A549 (cell line): ENCODE results near the gene POLR3B.

Experiments
- CHD4 ChIP-seq: fragments of 200-600 bp; sonication (generic); IDR thresholded peaks from 2 replicates; pipeline ENCODE4 v1.6.1; 2016; ENCODE audit warnings: antibody characterized with exemption, mild to moderate bottlenecking, borderline replicate concordance
- EP300 ChIP-seq, 2 experiments: fragments of >200 bp; sonication (Bioruptor Twin); formaldehyde crosslinking; IDR thresholded peaks; 2 replicates in 1 of 2; 3 replicates in 1 of 2; pipeline ENCODE4 v1.6.1; 2016 to 2017
- JUN ChIP-seq, 2 experiments: fragments of >200 bp; sonication (Bioruptor Twin); formaldehyde crosslinking; IDR thresholded peaks; 2 replicates in 1 of 2; 3 replicates in 1 of 2; pipeline ENCODE4 v1.6.1; 2016 to 2017
- JUNB ChIP-seq: fragments of >200 bp; sonication (Bioruptor Twin); formaldehyde crosslinking; IDR thresholded peaks from 2 replicates; pipeline ENCODE4 v1.6.1; 2016
- MYC ChIP-seq: IDR thresholded peaks from 2 replicates; pipeline ENCODE4 v1.6.1; 2012; ENCODE audit warnings: mild to moderate bottlenecking, inconsistent platforms, low read length, improper control_type of control experiment, borderline replicate concordance
- POLR2A ChIP-seq: IDR thresholded peaks from 2 replicates; pipeline ENCODE4 v1.6.1; 2012; ENCODE audit warnings: mild to moderate bottlenecking, low read length
- POLR2AphosphoS2 ChIP-seq: conservative IDR thresholded peaks from 2 replicates; pipeline ENCODE4 v1.6.1; 2012; ENCODE audit warnings: low read length, improper control_type of control experiment, inconsistent platforms
- RAD21 ChIP-seq, 2 experiments: fragments of >200 bp in 1 of 2; sonication (Bioruptor Twin) in 1 of 2; formaldehyde crosslinking in 1 of 2; IDR thresholded peaks in 1 of 2; conservative IDR thresholded peaks in 1 of 2; 2 replicates in 1 of 2; 3 replicates in 1 of 2; pipeline ENCODE4 v1.6.1; 2012 to 2018; ENCODE audit warnings: inconsistent platforms in 1 of 2
- ZC3H11A ChIP-seq: fragments of 450-650 bp; IDR thresholded peaks from 2 replicates; pipeline ENCODE4 v1.6.1; 2014; ENCODE audit warnings: antibody characterized with exemption, mild to moderate bottlenecking
- TF ChIP-seq, protein P1 (sequence below): fragments of 200-600 bp; sonication (generic); IDR thresholded peaks from 2 replicates; pipeline ENCODE4 v1.6.1; 2016; ENCODE audit warnings: antibody characterized with exemption, mild to moderate bottlenecking, moderate library complexity
- TF ChIP-seq, protein P2 (sequence below): fragments of >200 bp; sonication (Bioruptor Twin); formaldehyde crosslinking; IDR thresholded peaks from 3 replicates; pipeline ENCODE4 v1.5.1; 2016
- TF ChIP-seq, protein P3 (sequence below): fragments of 450-650 bp; IDR thresholded peaks from 2 replicates; pipeline ENCODE4 v1.6.1; 2014; ENCODE audit warnings: antibody characterized with exemption

DNA sequence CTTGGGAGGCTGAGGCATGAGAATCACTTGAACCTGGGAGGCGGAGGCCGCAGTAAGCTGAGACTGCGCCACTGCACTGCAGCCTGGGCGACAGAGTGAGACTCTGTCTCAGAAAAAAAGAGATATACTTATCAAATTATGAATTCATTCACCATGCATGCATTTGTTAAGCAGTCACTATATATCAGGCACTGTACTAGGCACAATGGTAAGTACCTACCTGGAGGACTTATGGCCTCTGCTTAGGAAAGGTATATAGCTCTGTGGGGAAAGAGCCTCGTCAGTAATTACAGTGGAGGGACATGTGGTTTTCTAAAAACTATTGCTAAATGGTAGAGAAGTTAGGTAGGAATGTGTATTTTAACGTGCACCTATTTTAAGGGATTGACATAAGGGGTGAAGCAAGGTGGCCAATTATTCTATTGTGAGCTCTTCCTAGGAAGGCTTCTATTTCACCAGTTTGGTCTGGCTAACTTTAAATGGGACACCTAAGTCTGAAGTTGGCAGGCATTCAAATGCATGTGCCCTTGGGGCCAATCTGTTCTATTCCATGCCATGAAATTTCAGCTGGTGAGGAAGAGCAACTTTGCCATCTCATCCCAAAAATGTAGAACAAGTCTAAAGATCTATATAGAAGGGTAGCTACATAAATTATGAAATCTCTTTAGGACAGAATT, 40.0 kb upstream of the POLR3B start:
- TF ChIP-seq, protein P1, sequence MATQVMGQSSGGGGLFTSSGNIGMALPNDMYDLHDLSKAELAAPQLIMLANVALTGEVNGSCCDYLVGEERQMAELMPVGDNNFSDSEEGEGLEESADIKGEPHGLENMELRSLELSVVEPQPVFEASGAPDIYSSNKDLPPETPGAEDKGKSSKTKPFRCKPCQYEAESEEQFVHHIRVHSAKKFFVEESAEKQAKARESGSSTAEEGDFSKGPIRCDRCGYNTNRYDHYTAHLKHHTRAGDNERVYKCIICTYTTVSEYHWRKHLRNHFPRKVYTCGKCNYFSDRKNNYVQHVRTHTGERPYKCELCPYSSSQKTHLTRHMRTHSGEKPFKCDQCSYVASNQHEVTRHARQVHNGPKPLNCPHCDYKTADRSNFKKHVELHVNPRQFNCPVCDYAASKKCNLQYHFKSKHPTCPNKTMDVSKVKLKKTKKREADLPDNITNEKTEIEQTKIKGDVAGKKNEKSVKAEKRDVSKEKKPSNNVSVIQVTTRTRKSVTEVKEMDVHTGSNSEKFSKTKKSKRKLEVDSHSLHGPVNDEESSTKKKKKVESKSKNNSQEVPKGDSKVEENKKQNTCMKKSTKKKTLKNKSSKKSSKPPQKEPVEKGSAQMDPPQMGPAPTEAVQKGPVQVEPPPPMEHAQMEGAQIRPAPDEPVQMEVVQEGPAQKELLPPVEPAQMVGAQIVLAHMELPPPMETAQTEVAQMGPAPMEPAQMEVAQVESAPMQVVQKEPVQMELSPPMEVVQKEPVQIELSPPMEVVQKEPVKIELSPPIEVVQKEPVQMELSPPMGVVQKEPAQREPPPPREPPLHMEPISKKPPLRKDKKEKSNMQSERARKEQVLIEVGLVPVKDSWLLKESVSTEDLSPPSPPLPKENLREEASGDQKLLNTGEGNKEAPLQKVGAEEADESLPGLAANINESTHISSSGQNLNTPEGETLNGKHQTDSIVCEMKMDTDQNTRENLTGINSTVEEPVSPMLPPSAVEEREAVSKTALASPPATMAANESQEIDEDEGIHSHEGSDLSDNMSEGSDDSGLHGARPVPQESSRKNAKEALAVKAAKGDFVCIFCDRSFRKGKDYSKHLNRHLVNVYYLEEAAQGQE: no peak
- TF ChIP-seq, protein P2, sequence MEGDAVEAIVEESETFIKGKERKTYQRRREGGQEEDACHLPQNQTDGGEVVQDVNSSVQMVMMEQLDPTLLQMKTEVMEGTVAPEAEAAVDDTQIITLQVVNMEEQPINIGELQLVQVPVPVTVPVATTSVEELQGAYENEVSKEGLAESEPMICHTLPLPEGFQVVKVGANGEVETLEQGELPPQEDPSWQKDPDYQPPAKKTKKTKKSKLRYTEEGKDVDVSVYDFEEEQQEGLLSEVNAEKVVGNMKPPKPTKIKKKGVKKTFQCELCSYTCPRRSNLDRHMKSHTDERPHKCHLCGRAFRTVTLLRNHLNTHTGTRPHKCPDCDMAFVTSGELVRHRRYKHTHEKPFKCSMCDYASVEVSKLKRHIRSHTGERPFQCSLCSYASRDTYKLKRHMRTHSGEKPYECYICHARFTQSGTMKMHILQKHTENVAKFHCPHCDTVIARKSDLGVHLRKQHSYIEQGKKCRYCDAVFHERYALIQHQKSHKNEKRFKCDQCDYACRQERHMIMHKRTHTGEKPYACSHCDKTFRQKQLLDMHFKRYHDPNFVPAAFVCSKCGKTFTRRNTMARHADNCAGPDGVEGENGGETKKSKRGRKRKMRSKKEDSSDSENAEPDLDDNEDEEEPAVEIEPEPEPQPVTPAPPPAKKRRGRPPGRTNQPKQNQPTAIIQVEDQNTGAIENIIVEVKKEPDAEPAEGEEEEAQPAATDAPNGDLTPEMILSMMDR: no peak
- TF ChIP-seq CHD4 (no peak), POLR2A (no peak), EP300 (IDR thresholded peaks at IDR 0.05) (no peak), JUN (IDR thresholded peaks at IDR 0.05) (no peak), RAD21 (conservative IDR thresholded peaks at IDR 0.05 in 1 of 2, IDR thresholded peaks at IDR 0.05 in 1 of 2) (no peak), POLR2AphosphoS2 (no peak), JUNB (no peak), ZC3H11A (no peak), MYC (no peak)
- TF ChIP-seq, protein P3, sequence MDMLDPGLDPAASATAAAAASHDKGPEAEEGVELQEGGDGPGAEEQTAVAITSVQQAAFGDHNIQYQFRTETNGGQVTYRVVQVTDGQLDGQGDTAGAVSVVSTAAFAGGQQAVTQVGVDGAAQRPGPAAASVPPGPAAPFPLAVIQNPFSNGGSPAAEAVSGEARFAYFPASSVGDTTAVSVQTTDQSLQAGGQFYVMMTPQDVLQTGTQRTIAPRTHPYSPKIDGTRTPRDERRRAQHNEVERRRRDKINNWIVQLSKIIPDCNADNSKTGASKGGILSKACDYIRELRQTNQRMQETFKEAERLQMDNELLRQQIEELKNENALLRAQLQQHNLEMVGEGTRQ: no peak
